HepG2 (cell line): ENCODE data around the gene CAPZA1. TPM values are rescaled to one million over a fixed set of nuclear protein-coding genes. Genes with fewer than 3 reads are reported as not detected.

Experiments used
- ATAC-seq: fragments of 200-7000 bp; cut with Tn5 transposase; 3 replicates; pipeline ENCODE4 v1.9.1; 2020; ENCODE audit warnings: mild to moderate bottlenecking, moderate library complexity
- BruUV-seq: library from RNA; stranded (reverse); fragments of 400-500 nt; replicated peaks from 2 replicates; lab custom pipeline; 2021; lab: Mats Ljungman, UMichigan
- CTCF ChIA-PET: fragments of 300-600 bp; formaldehyde crosslinking; extraction: SDS; loops from one replicate; lab custom pipeline; 2021; ENCODE audit warnings: low total read pairs, inconsistent platforms, low intra/inter-chr PET ratio; lab: Yijun Ruan, JAX
- POLR2A ChIA-PET: fragments of 350-600 bp; sonication (Branson Sonifier 250); formaldehyde crosslinking; loops from one replicate; lab custom pipeline; 2020; ENCODE audit warnings: antibody characterized with exemption, inconsistent platforms; lab: Yijun Ruan, JAX
- DNase-seq: peaks from one replicate; pipeline ENCODE4 v3.0.0-alpha.2; 2015; ENCODE audit warnings: low spot score
- FAIRE-seq: peaks from 3 replicates; lab custom pipeline; 2011; peaks lifted over from hg19 to GRCh38; lab: Jason Lieb, UNC
- H2AFZ ChIP-seq: one replicate; pipeline ENCODE4 v1.6.1; 2011; ENCODE audit warnings: low read length, inconsistent platforms
- H3K27ac ChIP-seq: fragments of 300-600 bp; 3 replicates; pipeline ENCODE4 v1.8.0; 2011; ENCODE audit warnings: mixed run types, mild to moderate bottlenecking, mixed read lengths, low read length, inconsistent platforms; ENCODE audit not compliant: insufficient read depth; ENCODE audit errors: extremely low read length
- H3K27me3 ChIP-seq, 2 experiments: fragments of 200-600 bp in 1 of 2; 2 replicates in 1 of 2; 3 replicates in 1 of 2; pipeline versions ENCODE4 v1.6.0 to v1.8.0; 2011; ENCODE audit warnings: low read length in 2 of 2, mild to moderate bottlenecking in 2 of 2, moderate library complexity in 2 of 2, inconsistent platforms in 1 of 2; ENCODE audit not compliant: insufficient read depth in 2 of 2, control insufficient read depth in 1 of 2
- H3K36me3 ChIP-seq, 2 experiments: fragments of 200-600 bp in 1 of 2; replicated peaks in 1 of 2; 2 replicates in 1 of 2; 3 replicates in 1 of 2; pipeline versions ENCODE4 v1.5.1 to v1.8.0; 2011; ENCODE audit warnings: low read length in 2 of 2, inconsistent platforms in 1 of 2; ENCODE audit not compliant: insufficient read depth in 2 of 2, control insufficient read depth in 1 of 2
- H3K4me1 ChIP-seq: 2 replicates; pipeline ENCODE4 v1.5.1; 2012; ENCODE audit warnings: low read length, inconsistent platforms; ENCODE audit not compliant: insufficient read depth
- H3K4me2 ChIP-seq: 2 replicates; pipeline ENCODE4 v1.6.0; 2011; ENCODE audit warnings: low read depth, low read length, inconsistent platforms
- H3K4me3 ChIP-seq, 3 experiments: fragments of 200-600 bp in 1 of 3; sonication (generic), shearing (Covaris generic) in 1 of 3; replicated peaks in 1 of 3; 2 replicates each; pipeline ENCODE4 v1.5.1; 2011 to 2016; ENCODE audit warnings: low read length in 3 of 3, inconsistent platforms in 2 of 3, low read depth in 2 of 3, mild to moderate bottlenecking in 2 of 3, control low read depth in 1 of 3, mixed read lengths in 1 of 3; ENCODE audit not compliant: insufficient read depth in 1 of 3
- H3K79me2 ChIP-seq: one replicate; pipeline ENCODE4 v1.6.1; 2011; ENCODE audit warnings: low read length, inconsistent platforms; ENCODE audit not compliant: insufficient read depth
- H3K9ac ChIP-seq: 2 replicates; pipeline ENCODE4 v1.6.0; 2011; ENCODE audit warnings: mild to moderate bottlenecking, low read depth, low read length, inconsistent platforms; ENCODE audit not compliant: insufficient read depth
- H3K9me3 ChIP-seq: 2 replicates; pipeline ENCODE4 v1.5.1; 2012; ENCODE audit warnings: mild to moderate bottlenecking, low read length
- H4K20me1 ChIP-seq: 2 replicates; pipeline ENCODE4 v1.6.0; 2011; ENCODE audit warnings: inconsistent platforms, mild to moderate bottlenecking, low read length, moderate library complexity; ENCODE audit not compliant: insufficient read depth
- ARNT2 ChIP-seq: sonication (generic); formaldehyde crosslinking; IDR thresholded peaks from 2 replicates; pipeline ENCODE4 v1.8.0; 2022; ENCODE audit warnings: mild to moderate bottlenecking, low read depth, missing genetic modification reagents, moderate library complexity
- BHLHE40 ChIP-seq: IDR thresholded peaks from 2 replicates; pipeline ENCODE4 v1.6.1; 2011; ENCODE audit warnings: low read length, improper control_type of control experiment
- CTCF ChIP-seq: sonication (generic); formaldehyde crosslinking; IDR thresholded peaks from 2 replicates; pipeline ENCODE4 v1.5.0; 2020; ENCODE audit warnings: mild to moderate bottlenecking, missing genetic modification reagents, moderate library complexity
- GABPB1 ChIP-seq: IDR thresholded peaks from 2 replicates; pipeline ENCODE4 v1.6.1; 2016; ENCODE audit warnings: mild to moderate bottlenecking, missing genetic modification reagents, moderate library complexity, missing compliant biosample characterization
- HNRNPL ChIP-seq: fragments of 200-400 bp; formaldehyde crosslinking; IDR thresholded peaks from 2 replicates; pipeline ENCODE4 v1.6.1; 2017; ENCODE audit warnings: mild to moderate bottlenecking, low read depth, low read length
- HNRNPLL ChIP-seq: fragments of 200-400 bp; formaldehyde crosslinking; IDR thresholded peaks from 2 replicates; pipeline ENCODE4 v1.6.1; 2017; ENCODE audit warnings: mild to moderate bottlenecking, low read depth, low read length; ENCODE audit not compliant: poor library complexity, severe bottlenecking
- IKZF4 ChIP-seq: sonication (generic); formaldehyde crosslinking; IDR thresholded peaks from 2 replicates; pipeline ENCODE4 v1.5.1; 2020; ENCODE audit warnings: borderline replicate concordance, mild to moderate bottlenecking, low read depth, missing genetic modification reagents; ENCODE audit errors: not compliant biosample characterization
- KDM2A ChIP-seq: sonication (generic); formaldehyde crosslinking; IDR thresholded peaks from 2 replicates; pipeline ENCODE4 v1.4.0; 2020; ENCODE audit warnings: low read depth, missing genetic modification reagents, borderline replicate concordance
- MED13 ChIP-seq: sonication (generic); formaldehyde crosslinking; IDR thresholded peaks from 2 replicates; pipeline ENCODE4 v1.5.0; 2020; ENCODE audit warnings: missing genetic modification reagents
- NAIF1 ChIP-seq: sonication (generic); formaldehyde crosslinking; IDR thresholded peaks from 2 replicates; pipeline ENCODE4 v1.5.0; 2020; ENCODE audit warnings: mild to moderate bottlenecking, missing genetic modification reagents, borderline replicate concordance
- ZFP90 ChIP-seq: sonication (generic); formaldehyde crosslinking; IDR thresholded peaks from 2 replicates; pipeline ENCODE4 v1.8.0; 2022; ENCODE audit warnings: missing genetic modification reagents, mild to moderate bottlenecking, inconsistent platforms, borderline replicate concordance
- ZNF10 ChIP-seq: sonication (generic); formaldehyde crosslinking; IDR thresholded peaks from 2 replicates; pipeline ENCODE4 v1.4.0; 2020; ENCODE audit warnings: mild to moderate bottlenecking, low read depth, missing genetic modification reagents, borderline replicate concordance
- ZNF337 ChIP-seq: sonication (generic); formaldehyde crosslinking; IDR thresholded peaks from 2 replicates; pipeline ENCODE4 v1.5.1; 2020; ENCODE audit warnings: missing genetic modification reagents, low read depth, mild to moderate bottlenecking, borderline replicate concordance
- ZNF530 ChIP-seq: sonication (generic); formaldehyde crosslinking; IDR thresholded peaks from 2 replicates; pipeline ENCODE4 v1.5.0; 2020; ENCODE audit warnings: low read depth, mild to moderate bottlenecking, missing genetic modification reagents
- ZNF563 ChIP-seq: sonication (generic); formaldehyde crosslinking; IDR thresholded peaks from 2 replicates; pipeline ENCODE4 v1.8.0; 2022; ENCODE audit warnings: mild to moderate bottlenecking, moderate library complexity, missing genetic modification reagents
- ZNF768 ChIP-seq: sonication (generic); formaldehyde crosslinking; IDR thresholded peaks from 2 replicates; pipeline ENCODE4 v1.4.0; 2020; ENCODE audit warnings: missing genetic modification reagents
- ZSCAN21 ChIP-seq: sonication (generic); formaldehyde crosslinking; IDR thresholded peaks from 2 replicates; pipeline ENCODE4 v1.8.0; 2022; ENCODE audit warnings: mild to moderate bottlenecking, missing genetic modification reagents, moderate library complexity, borderline replicate concordance
- WGBS: methylation state at CpG from one replicate; pipeline ENCODE4 v1.1.6; 2017; ENCODE audit warnings: low lambda C conversion rate; 5-methylcytosine and 5-hydroxymethylcytosine counted together
- in situ Hi-C: cut with HindIII; loops from 2 replicates; pipeline ENCODE4 v1.10.0; 2017; ENCODE audit warnings: low pct_unique_long_range_greater_than_20kb; ENCODE audit not compliant: extremely low pct_ligation_motif_present
- intact Hi-C: fragments of 100-400 bp; cut with micrococcal nuclease; formaldehyde crosslinking; loops from one replicate; pipeline ENCODE4 v1.10.0; 2022; ENCODE audit not compliant: unreplicated experiment
- polyA plus RNA-seq, 8 experiments: library from polyadenylated mRNA; depleted of rRNA in 3 of 8; stranded (reverse) in 7 of 8; unstranded in 1 of 8; fragments of >200 nt; fragmentation: Illumina TruSeq in 4 of 8; extraction: Trizol in 4 of 8; gene quantifications; 2 replicates each; pipeline versions ENCODE4 v1.2.1 to v1.2.3, GENCODE V29; 2011 to 2016; ENCODE audit warnings: low read depth in 4 of 8, missing spikeins in 1 of 8, mixed read lengths in 1 of 8; ENCODE audit not compliant: insufficient read depth in 1 of 8
- total RNA-seq, 5 experiments: library from RNA; depleted of rRNA; stranded (reverse); fragments of >200 nt; fragmentation: Illumina TruSeq; extraction: Trizol; gene quantifications; 2 replicates each; pipeline ENCODE4 v1.2.3, GENCODE V29; 2016; ENCODE audit warnings: low read depth in 1 of 5
- TF ChIP-seq, protein P1 (sequence below), 2 experiments: sonication (generic) in 1 of 2; formaldehyde crosslinking in 1 of 2; IDR thresholded peaks; 2 replicates each; pipeline versions ENCODE4 v1.4.0 to v1.6.1; 2018 to 2020; ENCODE audit warnings: missing genetic modification reagents in 2 of 2, borderline replicate concordance in 1 of 2, low read depth in 1 of 2, mild to moderate bottlenecking in 1 of 2, missing biosample characterization in 1 of 2

The CAPZA1 gene
- total and polyA plus RNA-seq, 2 of the 13 experiments (the other 11 are each of a cell fraction or from before 2014, with no cell fraction given): 67.0 to 117 TPM

DNA sequence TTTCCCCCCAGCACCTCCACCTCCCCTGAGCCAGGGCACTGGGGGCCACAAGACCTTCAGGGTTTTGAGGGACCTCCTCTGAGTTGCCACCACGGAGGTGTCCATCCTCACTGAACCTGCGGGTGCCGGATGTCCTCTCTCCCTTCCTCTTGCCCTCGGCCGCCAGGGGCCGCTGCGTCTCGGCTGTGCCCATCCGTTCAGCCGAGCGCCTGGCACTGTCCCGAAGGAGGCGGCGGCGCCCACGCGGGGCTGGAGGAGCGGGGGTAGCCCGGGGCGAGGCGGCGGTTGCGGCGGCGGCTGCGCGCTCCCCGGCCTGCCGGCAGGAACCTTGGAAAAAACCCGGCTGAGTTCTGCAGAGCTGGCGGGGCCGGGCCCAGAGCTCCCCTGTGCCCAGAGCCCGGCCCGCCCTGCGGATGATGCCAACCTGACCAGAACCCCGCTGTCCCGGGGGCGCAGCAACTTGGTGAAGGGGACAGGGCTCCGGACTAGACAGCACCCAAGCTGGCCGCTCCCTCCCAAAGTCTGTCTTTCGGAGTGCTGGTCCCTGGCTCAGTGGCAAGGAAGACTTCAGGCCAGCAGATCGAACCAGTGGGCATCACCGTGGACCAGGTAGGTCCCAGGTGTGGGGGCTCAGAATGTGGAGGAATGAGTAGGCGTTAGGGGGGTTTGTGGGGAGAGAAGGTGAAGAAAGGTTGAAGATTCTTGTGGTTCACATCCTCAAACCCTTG, 99.2 kb downstream of the CAPZA1 start:
- no TSS peak for BruUV-seq
- H3K9ac ChIP-seq: no peak overlapping the region
- intact Hi-C loops: loop anchor here (5.0 kb wide), 2 partner anchors 238 to 323 kb away; partner anchors contain the start of gene SLC16A1
- FAIRE-seq (no peak), ATAC-seq (peak; percentile 30), DNase-seq (no peak)
- 9% methylated on average over 33 of the region's 44 CpGs for WGBS
- in situ Hi-C loops: loop anchor here (5.0 to 25.0 kb wide), 2 partner anchors 88 to 318 kb away; no protein-coding TSS in a partner anchor
- H3K4me3 ChIP-seq: no peak overlapping the region
- no peaks in the 10 kb centered on the region for H3K9me3 ChIP-seq
- H2AFZ ChIP-seq: no peak overlapping the region
- peak overlapping the region; percentile 36; the same call in 1 of the 2 replicates for H3K4me2 ChIP-seq
- H3K79me2 ChIP-seq: no peaks in the 10 kb centered on the region
- H3K36me3 ChIP-seq: no peaks in the 10 kb centered on the region
- H4K20me1 ChIP-seq: peaks cover 5% of the 10 kb centered on the region; the same call in 1 of the 2 replicates
- CTCF ChIA-PET: interaction anchor here (1.3 to 2.2 kb wide), 2 partner anchors 85 to 324 kb away, joined by 4 to 21 read pairs; no protein-coding TSS in a partner anchor
- H3K27ac ChIP-seq: no peak overlapping the region
- peaks cover 6 to 47% of the 10 kb centered on the region in 2 experiments for H3K27me3 ChIP-seq
- peaks cover 39% of the 10 kb centered on the region for H3K4me1 ChIP-seq
- POLR2A ChIA-PET: no interaction called here
- TF ChIP-seq ZNF563: peak; percentile 43; the same call in 1 of the 2 replicates
- TF ChIP-seq GABPB1: peak; percentile 62
- peak; percentile 23 for TF ChIP-seq HNRNPLL
- no peak for TF ChIP-seq MED13 (CRISPR knock-in tag)
- no peak for TF ChIP-seq ZNF10 (CRISPR knock-in tag)
- TF ChIP-seq ZNF530 (CRISPR knock-in tag): no peak
- 0 out of 2 replicates have a peak, but pooled peaks have one; percentile 12 for TF ChIP-seq ZNF768 (CRISPR knock-in tag)
- peak; percentile 90 for TF ChIP-seq CTCF (CRISPR knock-in tag)
- TF ChIP-seq HNRNPL: peak; percentile 96
- 0 out of 2 replicates have a peak, but pooled peaks have one; percentile 24 for TF ChIP-seq ARNT2 (CRISPR knock-in tag)
- peak; percentile 37; the same call in 1 of the 2 replicates for TF ChIP-seq ZSCAN21 (CRISPR knock-in tag)
- TF ChIP-seq ZNF337 (CRISPR knock-in tag): no peak
- TF ChIP-seq KDM2A (CRISPR knock-in tag): peak; percentile 49; the same call in 1 of the 2 replicates
- no peak for TF ChIP-seq ZFP90 (CRISPR knock-in tag)
- TF ChIP-seq, protein P1, sequence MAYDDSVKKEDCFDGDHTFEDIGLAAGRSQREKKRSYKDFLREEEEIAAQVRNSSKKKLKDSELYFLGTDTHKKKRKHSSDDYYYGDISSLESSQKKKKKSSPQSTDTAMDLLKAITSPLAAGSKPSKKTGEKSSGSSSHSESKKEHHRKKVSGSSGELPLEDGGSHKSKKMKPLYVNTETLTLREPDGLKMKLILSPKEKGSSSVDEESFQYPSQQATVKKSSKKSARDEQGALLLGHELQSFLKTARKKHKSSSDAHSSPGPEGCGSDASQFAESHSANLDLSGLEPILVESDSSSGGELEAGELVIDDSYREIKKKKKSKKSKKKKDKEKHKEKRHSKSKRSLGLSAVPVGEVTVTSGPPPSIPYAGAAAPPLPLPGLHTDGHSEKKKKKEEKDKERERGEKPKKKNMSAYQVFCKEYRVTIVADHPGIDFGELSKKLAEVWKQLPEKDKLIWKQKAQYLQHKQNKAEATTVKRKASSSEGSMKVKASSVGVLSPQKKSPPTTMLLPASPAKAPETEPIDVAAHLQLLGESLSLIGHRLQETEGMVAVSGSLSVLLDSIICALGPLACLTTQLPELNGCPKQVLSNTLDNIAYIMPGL (CRISPR knock-in tag; IDR thresholded peaks at IDR 0.05; ENCODE audit: borderline replicate concordance in 1 of 2, low read depth in 1 of 2): 0 out of 4 replicates have a peak, but pooled peaks of 1 of the 2 experiments have one; percentile 35
- TF ChIP-seq BHLHE40: 0 out of 2 replicates have a peak, but pooled peaks have one; percentile 12
- no peak for TF ChIP-seq NAIF1 (CRISPR knock-in tag)
- TF ChIP-seq IKZF4 (CRISPR knock-in tag): no peak
